Activated T-cell treated with anti-CD3 and anti-CD28 coated beads, Interleukin-2, amount 50 U/mL, for 4 hours (primary cell): ENCODE measurements around the gene TFF3. TPM values are rescaled to one million over a fixed set of nuclear protein-coding genes. Genes with fewer than 3 reads are reported as not detected.

ENCODE experiments used
- total RNA-seq, 3 donors: library from RNA; stranded (reverse); gene quantifications; one replicate each; pipeline ENCODE4 v1.2.1, GENCODE V29; 2021

TFF3 gene
- total RNA-seq, 3 donors from 2014 or later = 0.29 to 0.96 TPM; not detected in 1

Other genes starting within 250 kb of the TFF3 start
- gene UMODL1, start 244.1 kb downstream of the TFF3 start, total RNA-seq = not detected
- gene ABCG1, start 96.3 kb downstream of the TFF3 start, total RNA-seq = 1 to 10 TPM in 2 of 3 donors, under 1 TPM in 1; 0.79 to 1.8 (median 1.7) TPM
- not detected for gene TFF2, start 35.6 kb upstream of the TFF3 start, total RNA-seq
- gene TFF1, start 51.1 kb upstream of the TFF3 start, total RNA-seq = under 1 TPM in 1 of 3 donors, not detected in 2; 0.82 TPM
- 1 to 10 TPM; 2.0 to 2.6 (median 2.1) TPM for gene TMPRSS3, start 80.6 kb upstream of the TFF3 start, total RNA-seq
- 10 to 100 TPM in 2 of 3 donors, 1 to 10 TPM in 1; 8.8 to 13.7 (median 11.3) TPM for gene UBASH3A, start 88.5 kb upstream of the TFF3 start, total RNA-seq
- not detected for gene RSPH1, start 180.8 kb upstream of the TFF3 start, total RNA-seq
- gene SLC37A1, start 198.4 kb upstream of the TFF3 start, total RNA-seq = 10 to 100 TPM; 16.3 to 22.1 (median 20.2) TPM